HG03354 (cell line): ENCODE data around the gene ECD.
"Not testable (repeated sequence)": the region's sequence is repeated elsewhere in the genome, so short reads cannot be mapped to it uniquely, and the experiment has no call there.

Source experiments
- ATAC-seq: cut with Tn5 transposase; IDR thresholded peaks from one replicate; pipeline ENCODE4 v1.9.1; 2021; ENCODE audit warnings: mild to moderate bottlenecking; ENCODE audit not compliant: unreplicated experiment, poor library complexity, severe bottlenecking

Gene ECD

DNA sequence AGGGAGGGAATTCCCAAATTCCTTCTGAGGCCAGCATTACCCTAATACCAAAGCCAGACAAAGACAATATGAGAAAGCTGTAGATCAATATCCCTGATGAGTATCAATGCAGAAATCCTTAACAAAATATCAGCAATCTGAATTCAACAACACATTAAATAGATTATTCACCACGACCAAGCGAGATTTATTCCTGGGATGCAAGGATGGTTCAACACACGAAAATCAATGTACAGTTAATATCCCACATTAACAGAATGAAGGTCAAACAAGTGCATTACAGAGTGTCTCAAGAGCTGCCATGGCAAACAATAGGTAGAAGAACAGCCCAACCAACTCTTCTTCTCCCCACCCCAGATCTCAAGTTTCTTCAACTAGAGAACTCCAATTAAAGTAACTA, 6.1 kb downstream of the ECD start:
- ATAC-seq, result no peak

DNA sequence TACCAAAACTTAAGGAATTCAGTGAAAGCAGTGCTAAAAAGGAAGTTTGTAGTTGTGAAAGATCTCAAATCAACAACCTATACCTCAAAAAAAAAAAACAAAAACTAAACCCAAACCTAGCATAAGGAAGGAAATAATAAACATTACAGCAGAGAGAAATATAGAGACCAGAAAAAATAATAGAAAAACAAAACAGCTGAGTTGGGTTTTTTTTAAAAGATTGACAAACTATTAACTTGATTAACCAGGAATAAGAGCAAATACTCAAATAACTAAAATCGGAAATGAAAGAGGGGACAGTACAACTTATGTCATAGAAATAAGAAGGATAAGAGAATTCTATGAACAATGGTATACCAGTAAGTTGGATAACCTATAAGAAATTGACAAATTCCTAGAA, 6.7 kb downstream of the ECD start:
- no peak for ATAC-seq

DNA sequence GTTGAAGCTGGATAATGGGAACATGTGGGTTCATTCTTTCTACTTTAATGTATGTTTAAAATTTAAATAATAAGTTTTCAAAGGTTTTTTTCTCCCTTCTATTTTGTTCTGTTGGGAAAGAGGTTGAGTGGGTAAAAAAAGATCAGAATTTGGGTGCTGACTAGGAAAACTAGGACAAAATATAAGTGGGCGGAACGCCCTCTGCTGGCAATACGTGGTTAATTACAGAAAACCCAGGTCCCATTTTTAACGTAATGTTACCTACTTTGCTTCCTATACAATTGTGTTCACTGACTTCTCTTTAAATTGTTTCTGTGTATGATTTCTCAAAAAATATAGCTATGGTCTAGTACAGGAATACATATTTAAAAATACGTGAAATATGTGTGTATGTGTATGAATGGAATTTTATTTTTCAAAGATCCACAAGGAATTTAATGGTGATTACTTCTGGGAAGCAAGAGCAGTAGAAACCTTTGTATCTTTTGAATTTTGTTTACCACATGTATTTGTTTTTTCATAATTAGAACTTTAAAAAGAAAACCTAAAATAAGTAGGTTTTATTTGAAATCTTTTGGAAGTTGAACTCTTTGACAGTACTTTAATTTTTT, 8.7 kb downstream of the ECD start:
- ATAC-seq, result no peak

- no peak for ATAC-seq
Measured at GRCh38 chr10:73156054-73156453, 11.8 kb downstream of the ECD start.

DNA sequence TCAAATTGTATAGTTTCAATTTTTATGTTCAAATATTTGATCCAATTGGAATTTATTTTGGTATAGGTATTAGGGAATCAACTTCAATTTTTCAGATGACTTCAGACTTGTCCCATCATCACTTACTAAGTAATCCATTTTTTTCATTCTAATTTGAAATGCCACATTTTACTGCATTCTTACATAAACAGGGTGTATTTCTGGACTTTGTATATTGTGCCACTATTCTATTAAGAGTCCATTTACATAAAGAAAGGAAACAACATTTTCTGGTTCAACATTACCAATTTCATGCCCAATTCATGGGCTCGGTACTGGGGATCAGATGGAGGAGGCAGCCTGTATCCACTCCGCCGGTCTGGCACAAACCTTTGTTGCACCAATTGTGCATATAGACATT, 15.8 kb downstream of the ECD start:
- no peak for ATAC-seq

- ATAC-seq, result not testable (repeated sequence)
Measured at GRCh38 chr10:73150633-73151413, 17.0 kb downstream of the ECD start.

DNA sequence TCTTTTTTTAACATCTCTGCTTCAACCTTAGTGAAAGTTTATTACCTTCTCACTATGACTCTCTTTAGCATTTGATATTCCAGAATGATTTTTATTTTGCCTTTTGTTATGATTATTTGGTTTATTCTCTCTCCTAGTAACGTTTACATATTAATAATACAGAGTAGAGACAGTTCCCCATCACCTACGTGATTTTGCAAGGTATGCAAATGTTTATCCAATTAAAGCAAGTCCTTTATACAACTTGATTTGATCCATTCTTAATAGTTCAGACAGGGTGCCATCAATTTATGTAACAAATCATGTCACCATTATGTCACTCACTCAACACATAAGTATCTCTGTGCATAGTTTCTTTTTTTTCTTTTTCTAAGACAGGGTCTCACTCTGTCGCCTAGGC, 26.2 kb downstream of the ECD start:
- no peak for ATAC-seq

- no peak for ATAC-seq
Measured at GRCh38 chr10:73139251-73139650, 28.6 kb downstream of the ECD start.

DNA sequence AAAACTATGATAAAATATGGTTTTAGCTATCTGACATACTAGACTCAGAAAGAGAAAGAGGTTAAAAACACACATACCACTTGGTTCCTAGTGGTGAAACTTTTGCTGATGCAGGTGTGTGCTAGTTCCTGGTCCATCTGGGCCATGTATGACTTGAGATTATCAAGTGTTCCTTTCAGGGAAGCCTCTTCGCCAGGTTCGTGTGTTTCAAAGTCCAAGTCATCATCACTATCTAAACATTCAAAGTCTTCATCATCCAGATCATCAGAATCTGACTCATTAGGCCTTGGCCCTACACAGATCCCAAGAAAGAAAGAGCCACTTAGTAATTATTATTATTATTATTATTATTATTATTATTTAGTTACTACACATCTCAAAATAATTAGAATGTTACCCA, 31.2 kb downstream of the ECD start:
- no peak for ATAC-seq

- ATAC-seq, result no peak
Measured at GRCh38 chr10:73134727-73135126, 33.1 kb downstream of the ECD start.

DNA sequence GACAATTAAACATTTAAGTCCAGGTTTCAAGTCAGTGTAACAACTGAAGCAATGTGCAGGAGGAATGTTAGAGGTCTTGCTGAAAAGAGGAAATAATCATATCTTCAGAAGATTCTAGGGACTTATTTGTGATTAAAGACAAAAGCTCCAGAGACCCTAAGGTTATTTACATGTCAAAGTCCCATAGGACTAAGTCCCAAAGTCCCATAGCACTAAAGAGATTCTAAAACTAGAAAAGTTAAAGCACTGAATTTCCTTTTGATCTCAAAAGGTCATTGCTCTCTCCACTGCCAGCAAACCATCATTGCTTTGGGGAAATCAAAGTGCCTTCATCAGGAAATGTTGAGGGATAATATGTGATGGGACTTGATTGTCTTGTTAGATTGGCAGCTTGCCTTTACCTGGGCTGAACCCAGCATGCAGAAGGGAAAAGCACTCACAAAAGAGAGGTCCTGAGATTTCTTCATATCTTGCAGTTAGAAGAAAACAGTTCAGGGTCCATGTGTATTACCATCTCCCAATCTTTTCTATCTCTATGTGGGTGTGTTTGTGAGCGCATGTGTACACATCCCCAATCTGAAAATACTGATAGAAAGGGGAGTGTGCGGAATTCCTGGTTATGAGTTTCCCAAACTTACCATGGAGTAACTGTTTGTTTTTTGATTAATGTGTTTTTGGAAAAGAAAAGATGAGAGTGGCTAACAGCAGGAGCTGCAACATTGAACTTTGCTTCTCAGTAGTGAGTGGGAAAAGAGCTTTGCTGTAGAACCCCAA, 35.7 kb downstream of the ECD start:
- ATAC-seq, result no peak

GRCh38 chr10:73131301-73131700, 36.5 kb downstream of the ECD start:
- no peak for ATAC-seq

GRCh38 chr10:73126343-73126742, 41.5 kb downstream of the ECD start:
- ATAC-seq, result no peak

GRCh38 chr10:73119952-73120351, 47.9 kb downstream of the ECD start:
- no peak for ATAC-seq

DNA sequence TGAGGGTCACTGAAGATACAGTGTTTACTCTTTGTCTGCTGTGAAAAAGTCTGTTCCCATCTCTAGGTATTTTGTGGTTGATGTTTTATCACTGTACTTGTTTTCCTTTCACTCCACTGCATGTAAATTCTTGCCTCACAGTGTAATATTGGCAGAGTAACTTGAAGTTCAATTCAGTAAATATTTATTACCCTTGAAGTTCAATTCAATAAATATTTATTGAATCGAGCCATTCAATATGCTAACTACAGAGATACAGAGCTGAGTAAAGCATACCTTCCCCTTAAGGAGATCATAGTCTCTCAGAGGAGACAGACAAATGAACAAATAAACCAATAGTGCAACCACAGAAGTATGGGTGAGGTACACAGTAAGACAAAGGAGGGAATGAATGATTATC, 48.4 kb downstream of the ECD start:
- no peak for ATAC-seq

DNA sequence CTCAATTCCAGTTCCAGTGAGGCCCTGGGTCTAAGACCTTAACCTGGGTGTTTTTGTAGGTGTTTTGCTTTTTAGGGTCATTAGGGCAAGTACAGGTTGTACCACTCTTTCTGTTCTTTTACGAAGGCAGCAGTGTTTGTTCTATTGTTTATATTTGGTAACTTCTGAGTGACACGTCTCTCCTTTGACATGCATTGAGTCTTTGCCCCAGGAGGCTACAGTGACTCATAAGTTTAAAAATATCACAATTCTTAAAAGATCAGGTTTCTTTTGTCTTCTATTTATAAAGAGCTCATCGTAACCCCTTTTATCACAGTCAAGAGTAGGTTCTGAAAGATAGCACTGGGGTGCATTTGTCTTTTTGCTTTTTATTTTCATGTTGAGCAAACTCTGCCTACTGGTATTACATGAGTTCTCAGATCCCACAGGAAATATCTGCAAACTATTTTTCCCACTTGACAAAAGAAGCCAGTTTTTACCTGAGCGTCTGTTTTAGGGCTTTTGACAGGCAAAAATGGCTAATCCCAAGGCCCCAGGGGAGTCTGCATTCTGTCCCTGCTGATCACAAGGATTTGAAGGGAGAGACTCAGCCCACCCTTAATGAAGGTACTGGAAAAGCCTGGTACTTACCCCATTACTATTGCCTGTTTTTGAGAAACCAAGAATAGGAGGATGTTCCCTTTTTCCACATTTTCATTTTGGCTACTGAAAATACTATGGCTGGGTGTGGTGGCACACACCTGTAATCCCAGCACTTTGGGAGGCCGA, 49.6 kb downstream of the ECD start:
- peak; percentile 63 for ATAC-seq

- ATAC-seq, result no peak
Measured at GRCh38 chr10:73116017-73116416, 51.8 kb downstream of the ECD start.

GRCh38 chr10:73113551-73113950, 54.3 kb downstream of the ECD start:
- no peak for ATAC-seq

GRCh38 chr10:73112032-73112431, 55.8 kb downstream of the ECD start:
- not testable (repeated sequence) for ATAC-seq

- ATAC-seq, result peak; percentile 52
Measured at GRCh38 chr10:73110345-73110849, 57.4 kb downstream of the ECD start, which contains the start of gene NUDT13. Gene NUDT13, plus strand, starts transcription at chr10:73110455. Its CDS starts 3,911 bp downstream, at chr10:73114366.
